AG09309 (cell line): Measurements from ENCODE around the gene TMEM204.

Experiments used
- DNase-seq: peaks from one replicate; pipeline ENCODE4 v3.0.0-alpha.2; 2010; ENCODE audit warnings: low read depth
- H3K4me3 ChIP-seq: 2 replicates; pipeline ENCODE4 v1.5.1; 2011; ENCODE audit warnings: mild to moderate bottlenecking, low read depth, low read length, moderate library complexity; ENCODE audit not compliant: control insufficient read depth
- CTCF ChIP-seq: IDR thresholded peaks from 2 replicates; pipeline ENCODE4 v1.5.1; 2011; ENCODE audit warnings: mild to moderate bottlenecking, low read depth, low read length, inconsistent platforms; ENCODE audit not compliant: insufficient read depth, control insufficient read depth; ENCODE audit errors: missing control alignments

Gene TMEM204

GRCh38 chr16:1533443-1533951 is at the start of gene TMEM204:
TSS of gene TMEM204 (plus strand) at chr16:1533666. CDS start at chr16:1534276, 610 bp downstream.
- no peak for TF ChIP-seq CTCF
- peak within 1 kb of the TSS; percentile 50 for H3K4me3 ChIP-seq
- peak; percentile 40 for DNase-seq

GRCh38 chr16:1485847-1486496 is 47.5 kb upstream of the TMEM204 start:
- no peak overlapping the region for H3K4me3 ChIP-seq
- TF ChIP-seq CTCF: no peak
- DNase-seq: no peak

GRCh38 chr16:1486551-1487390 is 46.7 kb upstream of the TMEM204 start:
- no peak overlapping the region for H3K4me3 ChIP-seq
- no peak for DNase-seq
- no peak for TF ChIP-seq CTCF

- H3K4me3 ChIP-seq: no peak overlapping the region
- DNase-seq: no peak
- TF ChIP-seq CTCF: no peak
Measured at GRCh38 chr16:1487395-1488053, 45.9 kb upstream of the TMEM204 start.

GRCh38 chr16:1488054-1488601 is 45.3 kb upstream of the TMEM204 start:
- H3K4me3 ChIP-seq: no peak overlapping the region
- no peak for DNase-seq
- TF ChIP-seq CTCF: no peak

GRCh38 chr16:1488619-1489018 is 44.8 kb upstream of the TMEM204 start, which contains the start of gene PTX4:
TSS of gene PTX4 (minus strand) at chr16:1488944. CDS start at chr16:1488909, 35 bp downstream.
- no peak for TF ChIP-seq CTCF
- DNase-seq: no peak
- no peak within 1 kb of the TSS for H3K4me3 ChIP-seq
